DOHH2 (cell line): ENCODE data around the gene SV2C.

ENCODE experiments used
- H3F3A ChIP-seq: fragments of 200-600 bp; sonication (generic), shearing (Covaris generic); 2 replicates; pipeline ENCODE4 v1.6.0; 2016; ENCODE audit warnings: antibody characterized with exemption, mild to moderate bottlenecking; ENCODE audit not compliant: control insufficient read depth, insufficient read depth
- H3K27ac ChIP-seq: fragments of 200-600 bp; sonication (generic); 2 replicates; pipeline ENCODE4 v1.5.1; 2014; ENCODE audit warnings: low read depth, mild to moderate bottlenecking, low read length, moderate library complexity
- H3K27me3 ChIP-seq: fragments of 200-600 bp; sonication (generic); 2 replicates; pipeline ENCODE4 v1.6.1; 2014; ENCODE audit warnings: mild to moderate bottlenecking, low read length, mixed read lengths; ENCODE audit not compliant: control insufficient read depth
- H3K36me3 ChIP-seq: fragments of 200-600 bp; sonication (generic); 2 replicates; pipeline ENCODE4 v1.6.1; 2014; ENCODE audit warnings: mild to moderate bottlenecking, low read length, moderate library complexity, mixed read lengths; ENCODE audit not compliant: control insufficient read depth
- H3K4me1 ChIP-seq: fragments of 200-600 bp; sonication (generic); 2 replicates; pipeline ENCODE4 v1.6.1; 2014; ENCODE audit warnings: mild to moderate bottlenecking, low read length, mixed read lengths; ENCODE audit not compliant: control insufficient read depth
- H3K4me2 ChIP-seq: fragments of 200-600 bp; sonication (generic); 2 replicates; pipeline ENCODE4 v1.6.0; 2014; ENCODE audit warnings: mild to moderate bottlenecking, low read length, moderate library complexity
- H3K4me3 ChIP-seq: fragments of 200-600 bp; sonication (generic); 2 replicates; pipeline ENCODE4 v1.5.1; 2014; ENCODE audit warnings: mild to moderate bottlenecking, low read length, mixed read lengths
- H3K79me2 ChIP-seq: fragments of 200-600 bp; sonication (generic); 2 replicates; pipeline ENCODE4 v1.6.1; 2014; ENCODE audit warnings: mild to moderate bottlenecking, low read length, mixed read lengths; ENCODE audit not compliant: control insufficient read depth
- H3K9me2 ChIP-seq: fragments of 200-600 bp; sonication (generic); replicated peaks from 2 replicates; pipeline ENCODE4 v1.6.1; 2014; ENCODE audit warnings: mild to moderate bottlenecking, low read length, mixed read lengths; ENCODE audit not compliant: control insufficient read depth
- H3K9me3 ChIP-seq: fragments of 200-600 bp; sonication (generic); 2 replicates; pipeline ENCODE4 v1.6.1; 2014; ENCODE audit warnings: antibody characterized with exemption, low read length, mixed read lengths; ENCODE audit not compliant: control insufficient read depth, insufficient read depth
- H4K20me1 ChIP-seq: fragments of 200-600 bp; sonication (generic); 2 replicates; pipeline ENCODE4 v1.6.0; 2014; ENCODE audit warnings: low read depth, mild to moderate bottlenecking, antibody characterized with exemption, low read length, moderate library complexity; ENCODE audit not compliant: control insufficient read depth, insufficient read depth
- EZH2phosphoT487 ChIP-seq: fragments of 200-600 bp; sonication (generic); IDR thresholded peaks from 2 replicates; pipeline ENCODE4 v1.6.1; 2017; ENCODE audit warnings: borderline replicate concordance, mild to moderate bottlenecking, antibody characterized with exemption, low read length, moderate library complexity, mixed read lengths
- TF ChIP-seq, protein P1 (sequence below): fragments of 200-600 bp; sonication (generic); IDR thresholded peaks from one replicate; pipeline ENCODE4 v1.5.1; 2014; ENCODE audit warnings: antibody characterized with exemption, mild to moderate bottlenecking, low read depth, low read length; ENCODE audit not compliant: poor library complexity, severe bottlenecking

SV2C gene

DNA sequence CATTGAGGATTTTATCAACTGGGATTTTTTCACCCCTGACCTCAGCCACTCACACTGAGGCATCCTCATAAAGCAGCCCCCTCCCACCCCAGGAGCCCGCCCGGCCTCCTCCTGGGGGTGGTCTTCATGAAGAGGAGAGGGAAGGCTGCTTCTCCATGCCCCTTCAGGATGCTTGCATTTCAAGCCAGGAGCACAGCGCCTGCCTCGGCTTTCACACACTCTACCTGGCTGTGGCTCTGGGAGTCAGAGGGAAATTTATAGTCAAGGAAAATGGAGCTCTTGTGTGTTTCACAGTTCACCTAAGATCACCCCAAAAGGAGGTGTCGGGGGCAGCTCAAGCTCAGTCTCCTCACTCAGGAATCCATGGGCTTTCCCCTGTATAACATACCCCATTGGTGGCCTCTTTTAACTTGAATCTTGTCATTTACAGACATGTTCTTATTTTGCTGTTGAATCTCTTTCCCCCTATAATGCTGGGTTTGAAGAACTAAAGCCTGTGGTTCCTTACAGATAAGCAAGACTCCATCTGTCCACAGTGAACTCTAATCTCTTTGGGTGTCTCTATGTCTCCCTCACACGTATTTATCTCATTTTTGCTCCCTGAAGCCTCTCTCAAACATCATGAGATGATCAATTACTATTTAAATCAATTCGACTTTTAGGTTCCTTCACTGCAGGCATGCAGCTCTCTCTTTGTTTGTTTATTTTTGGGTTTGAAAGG, 297.3 kb downstream of the SV2C start:
- H3K79me2 ChIP-seq, result no peaks in the 10 kb centered on the region
- no peak overlapping the region for H3K4me2 ChIP-seq
- no peaks in the 10 kb centered on the region for H3K36me3 ChIP-seq
- no peak overlapping the region for H3K27ac ChIP-seq
- H3F3A ChIP-seq, result peaks cover 5% of the 10 kb centered on the region
- no peaks in the 10 kb centered on the region for H3K9me2 ChIP-seq
- H3K4me1 ChIP-seq, result peaks cover 47% of the 10 kb centered on the region
- H3K9me3 ChIP-seq, result no peaks in the 10 kb centered on the region
- no peaks in the 10 kb centered on the region for H4K20me1 ChIP-seq
- TF ChIP-seq EZH2phosphoT487, result no peak
- H3K27me3 ChIP-seq, result no peaks in the 10 kb centered on the region
- H3K4me3 ChIP-seq, result no peak overlapping the region

DNA sequence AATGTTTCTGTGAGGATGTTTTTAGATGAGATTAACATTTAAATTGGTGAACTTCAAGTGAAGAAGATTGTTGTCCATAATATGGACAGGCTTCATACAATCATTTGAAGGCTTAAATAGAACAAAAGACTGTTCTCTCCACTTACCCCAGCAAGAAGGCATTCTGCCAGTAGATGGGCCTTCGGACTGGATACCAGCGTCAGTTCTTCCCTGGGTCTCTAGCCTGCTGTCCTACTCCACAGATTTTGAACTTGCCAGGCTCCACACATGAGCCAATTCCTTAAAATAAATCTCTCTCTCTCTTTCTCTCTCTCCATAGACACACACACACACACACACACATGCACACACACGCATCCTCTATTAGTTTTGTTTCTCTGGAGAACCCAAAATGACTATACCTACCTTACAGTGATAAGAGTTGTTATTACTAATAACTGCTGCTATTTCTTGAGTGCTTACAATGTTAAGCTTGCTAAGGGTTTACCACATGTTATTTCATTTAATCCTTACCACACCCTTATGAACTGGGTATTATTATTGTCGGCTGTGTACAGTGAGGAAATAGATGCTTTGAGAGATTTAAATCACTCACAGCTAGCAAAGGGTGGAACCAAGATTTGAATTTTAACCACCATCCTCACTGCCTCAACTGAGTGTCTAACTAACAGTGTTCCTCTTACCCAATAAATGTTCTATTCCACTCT, 300.1 kb downstream of the SV2C start:
- Histone ChIP-seq H4K20me1 (no peaks in the 10 kb centered on the region), H3K9me2 (no peaks in the 10 kb centered on the region), H3K4me2 (no peak overlapping the region), H3F3A (no peaks in the 10 kb centered on the region), H3K4me3 (no peak overlapping the region), H3K36me3 (no peaks in the 10 kb centered on the region), H3K9me3 (no peaks in the 10 kb centered on the region), H3K27me3 (no peaks in the 10 kb centered on the region), H3K4me1 (peaks cover 30% of the 10 kb centered on the region), H3K79me2 (no peaks in the 10 kb centered on the region), H3K27ac (no peak overlapping the region)
- TF ChIP-seq EZH2phosphoT487, result no peak
- TF ChIP-seq, protein P1, sequence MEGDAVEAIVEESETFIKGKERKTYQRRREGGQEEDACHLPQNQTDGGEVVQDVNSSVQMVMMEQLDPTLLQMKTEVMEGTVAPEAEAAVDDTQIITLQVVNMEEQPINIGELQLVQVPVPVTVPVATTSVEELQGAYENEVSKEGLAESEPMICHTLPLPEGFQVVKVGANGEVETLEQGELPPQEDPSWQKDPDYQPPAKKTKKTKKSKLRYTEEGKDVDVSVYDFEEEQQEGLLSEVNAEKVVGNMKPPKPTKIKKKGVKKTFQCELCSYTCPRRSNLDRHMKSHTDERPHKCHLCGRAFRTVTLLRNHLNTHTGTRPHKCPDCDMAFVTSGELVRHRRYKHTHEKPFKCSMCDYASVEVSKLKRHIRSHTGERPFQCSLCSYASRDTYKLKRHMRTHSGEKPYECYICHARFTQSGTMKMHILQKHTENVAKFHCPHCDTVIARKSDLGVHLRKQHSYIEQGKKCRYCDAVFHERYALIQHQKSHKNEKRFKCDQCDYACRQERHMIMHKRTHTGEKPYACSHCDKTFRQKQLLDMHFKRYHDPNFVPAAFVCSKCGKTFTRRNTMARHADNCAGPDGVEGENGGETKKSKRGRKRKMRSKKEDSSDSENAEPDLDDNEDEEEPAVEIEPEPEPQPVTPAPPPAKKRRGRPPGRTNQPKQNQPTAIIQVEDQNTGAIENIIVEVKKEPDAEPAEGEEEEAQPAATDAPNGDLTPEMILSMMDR, result no peak

DNA sequence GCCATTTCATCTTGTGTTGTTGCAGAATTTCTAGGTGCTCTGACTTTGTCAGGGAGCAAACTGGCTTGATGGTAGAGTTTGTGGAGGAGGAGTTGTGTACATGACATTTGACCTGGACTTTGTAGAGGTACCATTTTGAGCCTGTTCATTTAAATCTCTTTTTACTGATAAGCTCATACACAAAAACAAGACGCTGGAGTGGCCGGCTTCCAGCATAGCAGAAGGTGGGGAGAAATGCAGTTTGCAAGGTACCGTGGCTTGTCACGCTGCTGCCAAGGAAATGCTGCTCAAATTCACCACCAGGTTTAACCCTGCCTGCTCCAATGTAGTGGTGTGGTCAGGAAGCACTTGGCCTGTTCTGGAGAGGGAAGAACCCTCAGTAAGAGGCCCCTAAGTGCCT, 301.0 kb downstream of the SV2C start:
- no peaks in the 10 kb centered on the region for H3K27me3 ChIP-seq
- H3K4me2 ChIP-seq, result no peak overlapping the region
- peaks cover 24% of the 10 kb centered on the region for H3K4me1 ChIP-seq
- H3K9me2 ChIP-seq, result no peaks in the 10 kb centered on the region
- H3F3A ChIP-seq, result no peaks in the 10 kb centered on the region
- no peaks in the 10 kb centered on the region for H3K79me2 ChIP-seq
- TF ChIP-seq, protein P1, result no peak
- no peak for TF ChIP-seq EZH2phosphoT487
- no peak overlapping the region for H3K27ac ChIP-seq
- no peaks in the 10 kb centered on the region for H4K20me1 ChIP-seq
- no peak overlapping the region for H3K4me3 ChIP-seq
- H3K9me3 ChIP-seq, result no peaks in the 10 kb centered on the region
- H3K36me3 ChIP-seq, result no peaks in the 10 kb centered on the region

DNA sequence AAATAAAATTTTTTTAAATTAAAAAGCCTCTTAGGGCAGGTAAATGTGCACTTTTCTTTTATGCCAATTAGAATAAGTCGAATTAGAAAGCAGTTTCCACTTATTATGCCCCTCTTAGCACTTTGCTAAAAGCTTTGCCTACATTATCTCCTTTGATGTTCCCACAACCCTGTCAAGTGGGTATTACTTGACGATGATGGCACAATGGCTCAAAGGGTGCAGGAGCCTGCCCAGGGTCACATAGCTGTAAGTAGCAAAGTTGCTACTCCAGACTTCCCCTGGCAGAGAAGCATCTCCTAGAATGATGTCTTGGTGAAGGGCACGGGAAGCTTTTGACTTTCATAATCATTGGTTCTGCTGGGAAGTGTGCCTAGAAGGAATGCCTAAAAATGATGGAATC, 301.5 kb downstream of the SV2C start:
- Histone ChIP-seq H3K9me2 (no peaks in the 10 kb centered on the region), H3F3A (no peaks in the 10 kb centered on the region), H3K4me1 (peaks cover 19% of the 10 kb centered on the region), H3K36me3 (no peaks in the 10 kb centered on the region), H4K20me1 (no peaks in the 10 kb centered on the region), H3K4me2 (no peak overlapping the region), H3K27me3 (no peaks in the 10 kb centered on the region), H3K4me3 (no peak overlapping the region), H3K27ac (no peak overlapping the region), H3K9me3 (no peaks in the 10 kb centered on the region), H3K79me2 (no peaks in the 10 kb centered on the region)
- no peak for TF ChIP-seq EZH2phosphoT487
- TF ChIP-seq, protein P1, result no peak
